Measurements from ENCODE around the gene PLXNA4.

DNA sequence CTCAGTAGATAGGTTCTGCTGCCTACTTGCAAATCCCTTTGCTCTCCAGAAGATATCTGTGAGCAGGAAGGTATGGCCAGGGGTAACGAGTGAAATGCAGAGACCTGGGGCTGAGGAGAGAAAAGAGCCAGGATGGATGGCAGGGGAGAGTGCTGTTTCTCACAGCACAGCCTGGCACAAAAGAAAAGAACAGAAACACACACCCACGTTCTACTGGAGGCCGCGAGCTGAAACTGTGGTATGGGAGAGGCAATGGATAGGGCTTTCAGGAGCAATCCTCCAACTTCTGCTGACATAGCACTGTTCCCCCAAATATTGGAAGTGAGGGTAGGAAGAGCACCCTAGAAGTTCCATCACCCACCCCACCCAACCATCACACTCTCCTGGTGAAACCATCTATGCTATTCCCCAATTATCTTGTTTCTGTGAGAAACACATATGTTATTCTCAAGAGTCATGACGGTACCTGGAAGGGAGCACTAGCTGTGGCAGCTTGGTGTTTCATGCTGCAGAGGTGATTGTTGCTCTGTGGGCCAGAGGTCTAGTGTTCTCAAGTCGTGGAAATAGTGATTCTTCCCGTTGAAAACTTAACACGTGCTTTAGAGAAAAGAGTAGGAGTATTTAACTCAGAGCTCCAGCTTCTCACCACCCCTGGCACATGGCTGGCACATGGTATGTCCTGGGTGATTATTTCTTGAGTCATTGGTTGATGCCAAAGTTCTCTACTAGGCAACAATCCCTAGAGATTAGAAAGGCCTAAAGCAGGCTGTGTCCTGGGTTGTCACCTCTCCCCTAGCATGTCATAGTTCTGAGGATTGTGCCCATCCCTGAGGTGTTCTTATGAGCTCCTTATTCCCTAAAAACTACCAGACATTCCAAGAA lies 198.3 kb downstream of the PLXNA4 start:
- TF ChIP-seq POLR2A (IDR thresholded peaks at IDR 0.05), result no peak
- TF ChIP-seq, protein P1, sequence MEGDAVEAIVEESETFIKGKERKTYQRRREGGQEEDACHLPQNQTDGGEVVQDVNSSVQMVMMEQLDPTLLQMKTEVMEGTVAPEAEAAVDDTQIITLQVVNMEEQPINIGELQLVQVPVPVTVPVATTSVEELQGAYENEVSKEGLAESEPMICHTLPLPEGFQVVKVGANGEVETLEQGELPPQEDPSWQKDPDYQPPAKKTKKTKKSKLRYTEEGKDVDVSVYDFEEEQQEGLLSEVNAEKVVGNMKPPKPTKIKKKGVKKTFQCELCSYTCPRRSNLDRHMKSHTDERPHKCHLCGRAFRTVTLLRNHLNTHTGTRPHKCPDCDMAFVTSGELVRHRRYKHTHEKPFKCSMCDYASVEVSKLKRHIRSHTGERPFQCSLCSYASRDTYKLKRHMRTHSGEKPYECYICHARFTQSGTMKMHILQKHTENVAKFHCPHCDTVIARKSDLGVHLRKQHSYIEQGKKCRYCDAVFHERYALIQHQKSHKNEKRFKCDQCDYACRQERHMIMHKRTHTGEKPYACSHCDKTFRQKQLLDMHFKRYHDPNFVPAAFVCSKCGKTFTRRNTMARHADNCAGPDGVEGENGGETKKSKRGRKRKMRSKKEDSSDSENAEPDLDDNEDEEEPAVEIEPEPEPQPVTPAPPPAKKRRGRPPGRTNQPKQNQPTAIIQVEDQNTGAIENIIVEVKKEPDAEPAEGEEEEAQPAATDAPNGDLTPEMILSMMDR (IDR thresholded peaks at IDR 0.05), result no peak

All from stomach (tissue), 4 donors.